AG09319 (cell line): ENCODE results near the gene MKI67.

ENCODE experiments used
- DNase-seq: peaks from one replicate; pipeline ENCODE4 v3.0.0-alpha.2; 2010; ENCODE audit warnings: low read depth; ENCODE audit errors: extremely low read depth
- TF ChIP-seq, protein P1 (sequence below): IDR thresholded peaks from 2 replicates; pipeline ENCODE4 v1.5.1; 2011; ENCODE audit warnings: low read depth, mild to moderate bottlenecking, inconsistent platforms, low read length, moderate library complexity

The MKI67 gene

DNA sequence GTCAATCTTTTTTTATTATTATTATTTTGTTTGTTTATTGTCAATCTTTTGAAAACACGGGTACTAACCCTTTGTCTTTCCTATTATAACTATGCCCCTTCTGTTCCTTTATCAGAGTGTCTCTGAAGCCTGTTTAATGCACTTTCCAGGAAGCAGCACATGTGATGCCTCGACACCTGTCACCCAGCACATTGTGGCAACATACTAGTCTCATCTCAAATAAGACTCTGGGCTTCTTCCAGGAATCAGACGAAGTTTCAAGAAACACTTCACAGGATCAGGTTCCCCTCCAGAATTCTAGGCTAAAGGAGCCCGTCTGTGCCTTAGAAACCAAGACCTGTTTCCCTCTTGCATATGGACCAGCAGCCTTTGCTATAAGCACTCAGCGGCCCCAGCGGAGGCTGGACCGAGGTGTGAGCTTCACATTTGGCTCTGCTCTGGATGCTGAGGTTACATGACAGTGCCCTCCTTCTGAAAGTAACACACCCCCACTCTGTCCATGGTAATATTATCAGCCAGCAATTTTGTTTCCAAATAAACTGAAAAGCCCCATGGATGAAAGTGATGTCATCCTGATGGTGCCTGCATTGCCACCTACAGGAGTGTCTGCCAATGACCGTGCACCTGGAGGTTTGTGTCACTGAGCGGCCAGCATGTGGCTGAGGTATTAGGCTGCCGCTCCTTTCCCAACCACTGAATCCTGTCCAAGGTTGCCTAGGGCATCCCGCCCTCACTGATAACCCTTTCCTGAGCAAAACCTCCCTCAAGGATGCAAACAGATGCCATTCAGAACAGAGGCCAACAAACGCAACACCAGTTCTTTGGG is 38.1 kb downstream of the MKI67 start:
- TF ChIP-seq, protein P1, sequence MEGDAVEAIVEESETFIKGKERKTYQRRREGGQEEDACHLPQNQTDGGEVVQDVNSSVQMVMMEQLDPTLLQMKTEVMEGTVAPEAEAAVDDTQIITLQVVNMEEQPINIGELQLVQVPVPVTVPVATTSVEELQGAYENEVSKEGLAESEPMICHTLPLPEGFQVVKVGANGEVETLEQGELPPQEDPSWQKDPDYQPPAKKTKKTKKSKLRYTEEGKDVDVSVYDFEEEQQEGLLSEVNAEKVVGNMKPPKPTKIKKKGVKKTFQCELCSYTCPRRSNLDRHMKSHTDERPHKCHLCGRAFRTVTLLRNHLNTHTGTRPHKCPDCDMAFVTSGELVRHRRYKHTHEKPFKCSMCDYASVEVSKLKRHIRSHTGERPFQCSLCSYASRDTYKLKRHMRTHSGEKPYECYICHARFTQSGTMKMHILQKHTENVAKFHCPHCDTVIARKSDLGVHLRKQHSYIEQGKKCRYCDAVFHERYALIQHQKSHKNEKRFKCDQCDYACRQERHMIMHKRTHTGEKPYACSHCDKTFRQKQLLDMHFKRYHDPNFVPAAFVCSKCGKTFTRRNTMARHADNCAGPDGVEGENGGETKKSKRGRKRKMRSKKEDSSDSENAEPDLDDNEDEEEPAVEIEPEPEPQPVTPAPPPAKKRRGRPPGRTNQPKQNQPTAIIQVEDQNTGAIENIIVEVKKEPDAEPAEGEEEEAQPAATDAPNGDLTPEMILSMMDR: no peak
- no peak for DNase-seq

DNA sequence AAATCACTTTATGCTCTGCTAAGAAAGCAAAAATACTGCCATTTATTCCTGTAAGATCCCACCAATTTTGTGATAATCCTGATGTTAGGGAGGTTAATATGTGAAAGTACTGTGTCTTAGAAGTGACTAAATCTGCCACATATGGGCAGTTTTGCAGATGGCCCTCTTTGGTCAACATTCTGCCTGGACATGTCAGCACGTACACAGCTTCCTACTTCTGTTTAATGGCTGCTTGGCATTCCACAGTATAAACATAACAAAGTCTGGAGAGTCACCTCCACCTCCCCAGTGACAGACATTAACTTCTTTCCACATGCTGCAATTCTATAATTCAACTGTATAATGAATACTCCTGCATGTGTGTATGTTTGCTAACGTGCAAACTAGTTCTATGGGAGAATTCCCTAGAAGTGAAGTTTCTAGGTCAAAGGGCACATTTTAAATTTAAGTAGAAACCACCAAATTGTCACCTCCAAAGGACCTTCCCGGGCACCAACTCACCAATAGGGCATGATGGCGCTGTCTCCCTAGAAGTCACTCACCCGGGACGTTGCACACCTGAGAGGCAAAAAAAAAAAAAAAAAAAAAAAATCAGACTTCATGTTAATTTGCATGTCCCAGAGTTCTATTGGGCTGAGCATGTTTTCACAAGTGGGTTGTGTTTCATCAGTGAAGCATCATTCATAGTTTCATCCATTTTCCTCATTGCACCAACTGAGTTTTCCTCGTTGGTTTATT is 38.9 kb downstream of the MKI67 start:
- DNase-seq: no peak
- TF ChIP-seq, protein P1: no peak

DNA sequence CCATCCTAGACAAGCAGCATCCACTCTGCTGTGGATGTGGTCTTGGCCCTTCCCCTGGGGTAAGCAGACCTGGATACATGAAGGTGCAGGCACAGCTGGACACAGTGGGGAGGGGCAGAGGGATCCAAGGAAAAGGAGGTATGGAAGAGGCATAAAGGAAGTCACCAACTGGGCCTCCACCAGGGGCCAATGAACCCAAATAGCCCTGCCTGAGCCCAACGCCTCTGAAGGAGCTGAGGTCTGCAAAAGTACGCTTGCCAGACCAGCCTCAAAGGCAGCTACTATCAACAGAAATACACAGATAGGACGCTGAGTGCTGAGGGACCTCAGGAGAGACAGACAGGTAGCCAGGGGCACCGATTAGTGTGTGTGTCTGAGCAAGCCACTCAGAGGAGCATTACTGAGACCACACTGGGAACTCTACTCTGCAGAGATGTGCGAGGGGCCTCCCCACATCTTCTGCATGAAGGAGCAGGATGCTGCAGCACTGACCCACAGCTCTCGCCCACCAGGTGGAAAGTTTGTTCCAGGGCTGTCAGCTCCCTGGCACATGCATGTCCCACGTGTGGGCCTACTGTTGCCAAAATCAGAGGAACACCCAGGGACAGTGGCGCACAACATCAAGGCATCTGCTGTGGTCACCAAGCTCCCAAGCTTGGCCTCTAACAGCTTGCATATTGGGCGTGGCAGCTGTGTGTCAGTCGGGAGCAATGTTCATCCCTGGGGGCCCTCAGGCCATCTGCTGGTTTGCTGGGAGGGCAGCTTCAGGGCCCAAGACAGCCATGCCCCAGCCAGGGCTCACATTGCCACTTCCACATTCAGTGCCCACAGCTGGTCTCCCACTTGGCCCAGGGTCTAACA is 40.0 kb downstream of the MKI67 start:
- TF ChIP-seq, protein P1: no peak
- DNase-seq: no peak

DNA sequence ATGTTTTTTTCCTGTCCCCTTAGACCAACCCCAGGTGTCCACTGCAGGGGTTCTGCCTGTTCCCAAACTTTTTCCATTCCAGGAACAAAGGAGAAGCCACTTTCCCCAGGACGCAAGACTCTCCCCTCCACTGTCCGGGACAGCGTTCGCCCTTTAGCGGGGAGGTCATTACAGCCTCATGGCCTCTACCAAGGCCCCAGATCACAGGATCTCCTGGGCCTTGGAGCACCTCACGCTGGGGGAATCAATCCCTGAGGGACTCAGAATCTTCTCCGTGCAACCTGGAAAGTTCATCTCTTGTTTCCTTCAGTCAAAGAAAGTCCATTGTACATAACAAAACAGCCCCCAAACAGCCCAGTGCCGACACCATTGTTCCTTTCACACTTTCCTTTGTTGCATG is 41.2 kb downstream of the MKI67 start:
- no peak for DNase-seq
- TF ChIP-seq, protein P1: no peak

DNA sequence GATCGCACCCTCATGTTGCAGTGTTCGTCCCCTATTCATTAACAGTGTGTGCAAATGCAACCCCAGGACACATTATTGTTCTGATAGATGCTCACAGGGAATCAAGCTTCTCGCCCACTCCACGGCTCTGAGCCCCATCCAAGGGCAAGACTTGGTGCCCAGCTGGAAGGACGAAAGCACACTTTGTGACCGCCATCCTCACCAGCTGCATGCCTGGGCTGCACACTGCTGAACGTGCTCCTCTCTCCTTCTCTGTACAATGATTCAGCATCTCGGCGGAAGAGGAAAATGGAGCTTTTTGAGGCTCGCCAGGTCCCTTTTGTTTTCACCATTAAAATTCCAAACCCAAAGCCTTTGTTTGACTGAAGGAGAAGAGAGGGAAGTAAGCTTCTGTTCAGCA is 41.9 kb downstream of the MKI67 start:
- no peak for DNase-seq
- TF ChIP-seq, protein P1: no peak

DNA sequence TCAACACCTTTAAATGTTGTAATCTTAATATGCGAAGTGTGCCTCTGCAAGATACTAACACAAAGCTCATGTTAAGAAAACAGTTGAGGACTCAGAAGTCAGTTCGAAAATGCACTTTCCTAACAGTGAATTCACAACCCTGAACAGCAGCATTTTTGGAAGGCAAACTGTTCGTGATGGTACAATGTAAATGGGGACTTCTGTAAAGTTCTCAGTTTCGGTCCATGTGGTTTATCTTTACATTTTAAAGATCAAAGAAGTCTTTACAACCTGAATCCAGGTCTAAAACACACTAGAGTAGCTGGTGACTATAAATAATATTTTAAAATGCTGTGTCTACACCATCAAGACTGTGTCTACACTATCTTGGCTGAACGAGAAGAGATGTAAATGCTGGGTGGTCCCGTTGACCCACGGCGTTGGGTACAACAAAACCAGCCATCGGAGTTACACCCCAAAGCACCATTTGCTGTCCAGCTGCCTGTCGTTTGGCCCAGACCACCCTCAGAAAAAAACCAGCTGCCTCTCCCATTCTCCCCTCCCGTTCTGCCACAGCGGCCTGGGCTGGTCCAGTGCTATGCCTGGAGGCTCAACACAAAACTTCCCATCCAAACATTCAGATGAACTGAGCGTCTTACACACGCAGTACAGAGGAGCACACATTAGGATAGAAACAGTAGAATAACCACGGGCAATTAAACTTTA is 42.9 kb downstream of the MKI67 start:
- DNase-seq: no peak
- TF ChIP-seq, protein P1: no peak
